Measurements from ENCODE around the gene MYH6. TPM values are rescaled to one million over a fixed set of nuclear protein-coding genes. Genes with fewer than 3 reads are reported as not detected.
"Not testable (repeated sequence)": the region's sequence is repeated elsewhere in the genome, so short reads cannot be mapped to it uniquely, and the experiment has no call there.

MYH6 gene
- total RNA-seq, 1 experiment from 2014 or later = not detected

DNA sequence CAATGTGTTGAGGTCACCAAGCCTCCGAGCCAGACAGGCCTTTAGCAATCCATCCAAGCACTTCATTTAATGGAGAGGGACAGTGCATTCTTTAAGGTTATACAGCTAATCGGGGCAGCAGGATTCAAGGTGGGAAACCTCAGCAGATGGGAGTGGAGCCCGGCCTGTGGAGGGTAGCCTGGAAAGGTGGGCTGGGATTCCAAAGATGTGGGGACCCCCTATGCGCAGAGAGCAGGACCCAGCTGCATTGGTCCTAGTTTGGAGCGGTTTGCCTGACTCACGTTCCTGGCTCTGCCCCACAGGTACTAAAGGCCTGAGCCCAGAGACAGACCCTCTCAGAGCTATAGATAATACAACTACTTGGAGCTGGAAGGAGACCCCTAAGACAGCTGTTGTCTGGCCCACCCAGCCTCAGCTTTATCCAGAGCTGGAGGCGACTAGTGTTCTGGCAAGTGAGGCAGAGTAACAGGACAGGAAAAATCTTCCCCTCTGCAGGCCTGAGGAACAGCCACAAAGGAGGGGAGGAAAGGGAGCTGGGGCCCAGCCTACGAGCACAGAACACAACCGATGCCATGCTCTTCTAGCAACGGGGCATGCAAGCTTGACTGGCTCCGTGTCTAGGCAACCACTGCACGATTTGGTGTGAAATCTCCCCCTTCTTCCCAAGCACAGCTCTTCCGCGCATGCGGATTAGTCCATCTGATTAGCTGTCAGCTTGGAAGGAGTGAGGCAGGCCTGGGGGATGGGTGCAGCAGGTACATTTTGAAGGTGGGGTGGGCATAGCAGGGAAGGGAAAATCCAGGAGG, 28.5 kb upstream of the MYH6 start:
- no peak for DNase-seq (ENCODE audit: low spot score)

DNA sequence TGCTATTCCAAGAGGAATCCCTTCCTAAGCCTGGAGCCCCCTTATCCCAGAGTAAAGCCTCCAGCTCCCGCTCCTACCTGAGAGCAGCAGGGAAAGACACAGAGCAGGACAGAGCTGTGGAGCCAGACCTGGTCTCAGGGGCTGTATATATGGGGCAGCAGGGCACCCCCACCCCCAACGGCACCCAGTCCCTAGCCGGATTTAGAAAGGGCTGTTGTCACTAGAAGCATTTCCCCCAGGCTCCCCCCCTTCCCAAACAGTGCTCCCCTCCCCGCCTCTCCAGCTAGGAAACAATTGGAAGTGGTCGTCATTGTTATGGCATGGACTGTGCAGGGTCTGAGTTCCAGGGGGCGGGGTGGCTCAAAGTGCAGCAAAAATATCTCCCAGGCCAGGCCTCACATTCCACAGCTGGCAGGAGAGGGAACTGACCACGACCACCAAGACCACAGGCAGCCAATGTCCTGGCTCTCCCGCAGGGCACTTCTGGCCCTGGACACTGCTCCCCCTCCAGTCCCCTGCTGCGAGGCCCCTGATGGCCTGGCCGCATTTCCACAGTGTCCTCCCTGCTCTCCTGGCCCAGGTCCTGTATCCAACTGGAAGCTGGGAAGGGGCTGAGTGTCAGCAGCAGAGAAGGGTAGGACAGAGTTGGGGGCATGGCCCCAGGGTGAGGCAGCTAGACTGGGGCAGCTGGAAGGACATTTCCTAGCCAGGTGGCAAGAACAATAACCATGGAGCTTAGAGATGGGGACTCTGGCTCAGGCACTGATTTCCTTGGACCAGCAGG, 27.7 kb upstream of the MYH6 start, which contains the start of gene MYH7:
TSS of gene MYH7 (minus strand) at position 118 of the 784 bp plus-strand sequence. CDS start 1,928 bp downstream, outside the sequence.
- DNase-seq (ENCODE audit: low spot score) = no peak

DNA sequence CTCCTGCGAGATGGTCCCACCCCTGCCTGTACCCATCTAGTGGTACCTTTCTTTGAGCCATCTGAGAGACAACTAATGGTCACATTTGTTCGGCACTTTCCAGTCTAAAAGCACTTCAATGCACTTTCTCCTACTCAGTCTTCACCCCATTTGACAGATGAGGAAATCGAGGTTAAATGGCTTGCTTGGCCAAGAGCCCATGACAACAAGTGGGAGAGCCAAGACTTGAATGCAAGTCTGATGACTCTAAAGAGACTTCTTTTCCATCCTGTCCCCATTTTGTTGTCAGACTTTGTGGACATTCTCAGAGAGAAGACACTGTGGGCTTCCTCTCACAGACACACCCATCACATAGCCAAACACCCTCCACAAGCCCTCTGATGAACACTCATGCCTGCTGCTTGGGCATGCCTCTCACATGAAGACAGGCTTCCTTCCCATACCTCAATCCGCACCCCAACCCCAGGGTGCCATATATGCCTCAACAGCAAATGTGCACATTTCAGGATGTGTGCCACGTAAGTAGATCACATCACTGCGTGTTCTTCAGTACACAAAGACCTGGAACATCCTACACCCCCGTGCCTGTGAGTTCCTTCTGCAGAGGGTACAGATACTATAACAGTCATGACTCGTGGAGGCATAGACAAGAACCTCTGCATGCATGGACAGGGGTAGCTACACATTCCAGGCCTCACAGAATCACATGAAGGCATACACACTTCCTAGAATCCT, 26.6 kb upstream of the MYH6 start:
- no peak for DNase-seq (ENCODE audit: low spot score)

DNA sequence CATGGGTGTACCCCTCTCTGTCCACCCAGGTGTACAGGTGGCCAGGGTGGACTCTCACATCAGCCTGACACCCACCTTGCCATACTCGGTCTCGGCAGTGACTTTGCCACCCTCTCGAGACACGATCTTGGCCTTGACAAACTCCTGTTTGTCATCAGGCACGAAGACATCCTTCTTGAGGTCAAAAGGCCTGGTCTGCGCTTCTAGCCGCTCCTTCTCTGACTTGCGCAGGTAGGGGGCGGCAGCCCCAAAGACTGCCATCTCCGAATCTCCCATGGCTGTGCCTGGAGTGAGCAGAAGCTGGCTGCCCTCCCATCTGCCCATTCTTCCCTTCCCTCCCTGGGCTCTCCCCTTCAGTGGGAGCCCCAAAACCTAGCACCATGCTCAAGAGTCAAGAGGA, 25.4 kb upstream of the MYH6 start:
- no peak for DNase-seq (ENCODE audit: low spot score)

DNA sequence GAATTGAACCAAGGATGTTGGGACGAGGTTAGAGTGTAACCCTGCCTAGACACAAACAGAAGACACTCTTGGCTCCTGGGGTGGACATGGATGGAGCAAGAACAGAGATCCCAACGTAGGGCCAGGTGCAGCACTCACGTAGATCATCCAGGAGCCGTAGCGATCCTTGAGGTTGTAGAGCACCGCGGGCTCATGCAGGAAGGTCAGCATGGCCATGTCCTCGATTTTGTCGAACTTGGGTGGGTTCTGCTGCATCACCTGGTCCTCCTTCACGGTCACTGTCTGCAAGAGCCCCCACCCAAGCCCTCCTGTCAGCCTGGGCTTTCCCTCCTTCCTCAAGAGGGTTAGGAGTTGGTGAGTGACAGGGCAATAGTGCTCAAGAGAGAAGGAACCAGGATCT, 24.9 kb upstream of the MYH6 start:
- no peak for DNase-seq (ENCODE audit: low spot score)

DNA sequence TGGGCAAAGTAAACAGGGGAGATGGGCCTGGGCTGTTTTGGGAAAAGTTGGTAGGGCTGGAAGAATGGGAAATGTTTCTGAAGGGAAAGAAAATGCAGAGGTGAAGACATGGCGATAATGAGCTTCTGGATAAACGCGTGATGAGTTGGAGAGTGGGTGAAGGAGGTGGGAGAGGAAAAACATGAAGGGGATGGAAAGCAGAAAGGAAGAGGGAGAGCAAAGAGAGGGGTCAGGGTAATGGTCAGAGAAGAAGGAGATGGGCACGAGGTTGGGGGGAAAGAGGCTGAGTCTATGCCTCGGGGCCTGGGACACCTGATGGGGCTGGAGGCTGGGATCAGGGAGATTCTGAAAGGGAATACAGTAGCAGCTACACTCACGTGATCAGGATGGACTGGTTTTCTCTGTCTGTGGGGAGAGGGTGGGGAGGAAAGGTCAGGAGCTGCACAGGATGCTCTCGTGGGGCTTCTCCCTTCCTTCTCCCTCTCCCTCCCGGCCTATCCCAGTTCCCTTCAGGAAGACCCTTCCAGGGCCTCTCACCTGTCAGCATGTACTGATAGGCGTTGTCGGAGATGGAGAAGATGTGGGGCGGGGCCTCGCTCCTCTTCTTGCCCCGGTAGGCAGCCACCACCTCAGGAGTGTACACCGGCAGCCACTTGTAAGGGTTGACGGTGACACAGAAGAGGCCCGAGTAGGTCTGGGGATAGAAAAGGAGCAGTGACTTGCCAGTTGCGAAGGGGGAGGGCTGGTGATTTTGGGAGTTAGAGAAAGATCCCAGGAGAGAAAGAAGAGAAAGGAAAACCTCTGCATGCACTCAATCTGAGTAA, 24.2 kb upstream of the MYH6 start:
- no peak for DNase-seq (ENCODE audit: low spot score)

DNA sequence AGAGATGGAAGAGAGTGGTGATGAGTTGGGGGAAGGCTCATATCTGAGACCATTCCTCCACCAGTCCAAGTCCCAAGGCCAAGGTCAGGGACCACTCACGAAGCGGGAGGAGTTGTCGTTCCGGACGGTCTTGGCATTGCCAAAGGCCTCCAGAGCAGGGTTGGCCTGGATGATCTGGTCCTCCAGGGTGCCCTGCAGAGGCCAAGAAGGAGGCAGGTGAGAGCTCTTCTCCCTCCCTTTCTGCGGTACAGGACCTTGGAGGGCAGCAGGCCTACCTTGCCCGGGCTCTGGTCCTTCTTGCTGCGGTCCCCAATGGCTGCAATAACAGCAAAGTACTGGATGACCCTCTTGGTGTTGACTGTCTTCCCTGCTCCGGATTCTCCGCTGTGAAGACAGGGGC, 23.4 kb upstream of the MYH6 start:
- DNase-seq (ENCODE audit: low spot score) = no peak

DNA sequence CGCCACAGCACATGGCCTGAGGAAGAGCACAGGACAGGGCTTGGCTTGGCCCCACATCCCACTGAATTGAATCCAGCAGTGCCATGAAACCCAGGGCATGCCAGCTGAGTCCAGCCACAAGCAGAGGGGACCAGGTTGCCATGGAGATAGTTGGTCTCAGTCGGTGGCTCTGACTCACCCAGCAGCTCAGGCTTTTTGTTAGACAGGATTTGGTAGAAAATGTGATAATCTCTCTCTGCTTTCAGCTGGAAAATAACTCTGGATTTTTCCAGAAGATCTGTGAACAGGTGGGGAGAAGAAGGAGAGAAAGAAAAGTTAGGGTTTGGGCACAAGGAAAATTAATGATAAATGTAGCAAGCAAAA, 22.6 kb upstream of the MYH6 start:
- DNase-seq (ENCODE audit: low spot score) = peak; percentile 57

DNA sequence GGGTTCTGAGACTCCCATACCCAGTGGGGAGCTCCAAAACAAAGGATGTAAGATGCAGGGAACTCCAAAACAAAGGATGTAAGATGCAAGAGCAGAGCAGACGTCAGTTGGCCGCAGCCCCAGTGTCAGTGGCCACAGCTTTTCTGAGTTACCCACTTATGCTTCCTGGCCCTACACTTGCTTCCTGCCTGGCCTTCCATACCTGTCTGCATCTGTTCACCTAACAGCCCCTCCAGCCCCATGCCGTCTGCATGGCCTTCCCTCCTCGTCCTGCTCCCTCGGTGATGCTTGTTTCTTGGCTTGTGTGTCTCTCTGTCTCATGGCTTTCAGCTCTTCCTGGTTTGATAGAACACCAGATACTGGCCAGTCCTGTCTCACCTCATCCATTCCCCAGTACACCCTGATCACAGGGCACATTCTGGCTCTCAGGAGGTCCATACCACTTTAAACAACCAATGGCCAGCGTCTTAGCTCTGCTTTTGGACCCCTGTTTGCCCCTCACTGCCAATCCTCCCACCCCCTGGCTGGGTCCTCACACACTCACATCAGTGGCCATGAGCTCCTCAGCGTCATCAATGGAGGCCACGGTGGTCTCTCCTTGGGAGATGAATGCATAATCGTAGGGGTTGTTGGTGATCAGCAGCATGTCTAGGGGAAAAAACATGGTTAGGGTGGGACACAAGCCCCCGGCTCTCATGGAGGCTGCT, 22.1 kb upstream of the MYH6 start:
- no peak for DNase-seq (ENCODE audit: low spot score)

DNA sequence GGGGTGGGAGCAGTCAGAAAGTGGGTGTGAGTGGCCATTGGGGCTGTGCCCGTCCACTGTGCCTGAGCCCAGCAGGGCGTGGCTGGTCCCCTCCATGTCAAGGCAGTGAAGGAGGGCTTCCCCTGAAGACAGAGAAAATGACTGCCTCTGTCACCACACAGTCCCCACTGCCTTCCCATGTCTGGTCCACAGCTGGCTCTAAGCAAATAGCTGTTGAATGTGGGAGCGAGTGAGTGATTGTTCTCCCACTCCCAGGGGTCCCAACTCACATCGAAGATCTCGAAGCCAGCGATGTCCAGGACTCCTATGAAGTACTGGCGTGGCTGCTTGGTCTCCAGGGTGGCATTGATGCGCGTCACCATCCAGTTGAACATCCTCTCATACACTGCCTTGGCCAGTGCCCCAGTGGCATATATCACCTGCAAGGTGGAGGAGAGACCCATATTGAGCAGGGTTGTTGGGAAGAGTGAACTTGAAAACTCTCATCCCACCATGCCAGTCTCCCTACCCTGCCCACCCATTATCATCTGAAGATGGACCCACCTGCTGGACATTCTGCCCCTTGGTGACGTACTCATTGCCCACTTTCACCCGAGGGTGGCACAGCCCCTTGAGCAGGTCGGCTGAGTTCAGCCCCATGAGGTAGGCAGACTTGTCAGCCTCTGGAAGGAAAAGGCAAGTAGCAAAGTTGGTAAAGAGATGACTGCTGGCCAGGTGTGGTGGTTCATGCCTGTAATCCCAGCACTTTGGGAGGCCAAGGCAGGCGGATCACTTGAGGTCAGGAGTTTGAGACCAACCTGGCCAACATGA, 20.8 kb upstream of the MYH6 start:
- no peak for DNase-seq (ENCODE audit: low spot score)

DNA sequence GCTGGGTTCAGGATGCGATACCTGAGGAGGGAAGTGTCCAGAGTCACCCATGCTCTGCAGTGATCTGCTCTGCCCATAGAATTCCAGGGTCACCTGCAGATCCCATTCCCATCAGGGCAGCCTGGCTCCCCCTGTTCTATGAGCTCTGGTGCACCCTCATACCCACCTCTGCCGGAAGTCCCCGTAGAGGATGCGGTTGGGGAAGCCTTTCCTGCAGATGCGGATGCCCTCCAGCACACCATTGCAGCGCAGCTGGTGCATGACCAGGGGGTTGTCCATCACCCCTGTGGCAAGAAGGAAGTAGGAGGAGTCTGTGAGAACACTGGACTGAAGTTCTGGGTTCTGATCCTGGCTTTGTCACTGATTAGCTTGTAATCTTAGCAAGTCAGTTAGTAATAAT, 17.7 kb upstream of the MYH6 start:
- not testable (repeated sequence) for DNase-seq (ENCODE audit: low spot score)

DNA sequence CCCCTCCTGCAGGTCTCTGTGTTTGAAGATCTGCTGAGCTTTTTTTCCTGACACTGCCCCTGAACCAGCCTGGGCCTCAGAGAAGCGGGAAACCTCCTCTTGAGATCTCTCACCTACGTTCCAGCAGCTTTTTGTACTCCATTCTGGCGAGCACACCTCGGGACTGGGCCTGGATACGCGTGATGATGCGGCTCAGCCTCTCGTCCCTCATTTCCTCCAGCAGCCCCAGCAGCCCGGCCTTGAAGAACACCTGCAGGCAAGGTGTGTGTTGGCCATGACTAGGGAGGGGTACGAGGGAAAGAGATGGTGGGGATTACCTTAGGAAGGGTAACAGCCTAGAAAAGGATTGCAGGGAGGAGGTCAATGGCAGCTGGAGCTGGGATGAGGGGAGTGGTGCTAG, 17.1 kb upstream of the MYH6 start:
- no peak for DNase-seq (ENCODE audit: low spot score)

DNA sequence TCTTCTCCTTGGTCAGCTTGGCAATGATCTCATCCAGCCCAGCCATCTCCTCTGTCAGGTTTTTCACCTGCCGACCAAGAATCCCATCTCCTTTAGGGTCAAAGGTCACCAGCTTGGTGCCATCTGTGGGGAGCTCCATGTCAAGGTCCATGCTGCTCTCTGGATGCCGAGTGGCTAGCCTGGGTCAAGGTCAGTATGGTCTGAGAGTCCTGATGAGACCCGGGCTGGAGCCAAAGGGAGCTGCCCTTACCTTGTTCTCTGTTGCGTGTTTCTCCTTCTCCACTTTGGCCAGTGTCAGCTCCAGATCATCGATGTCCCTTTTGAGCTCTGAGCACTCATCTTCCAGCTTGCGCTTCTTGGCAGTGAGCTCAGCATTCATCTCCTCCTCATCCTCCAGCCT, 15.6 kb upstream of the MYH6 start:
- no peak for DNase-seq (ENCODE audit: low spot score)

DNA sequence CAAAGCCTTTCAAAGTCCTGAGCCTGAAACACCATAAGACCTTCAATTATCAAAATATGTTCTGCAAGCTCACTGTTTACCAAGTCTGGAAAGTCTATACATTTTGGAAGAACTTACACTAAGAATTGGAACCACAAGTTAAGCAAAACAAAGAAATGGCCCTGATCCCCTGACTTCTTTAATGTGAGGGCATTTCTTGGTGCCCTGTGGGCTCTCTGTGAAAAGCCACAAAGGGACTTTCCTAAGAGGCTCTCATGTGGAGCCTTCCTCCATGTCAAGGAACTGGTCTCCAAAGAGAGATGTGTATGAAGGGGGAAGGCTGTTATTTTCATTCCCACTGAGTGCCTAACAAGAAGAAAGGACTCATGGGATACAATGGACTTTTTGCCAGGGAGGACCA, 13.5 kb upstream of the MYH6 start:
- no peak for DNase-seq (ENCODE audit: low spot score)

DNA sequence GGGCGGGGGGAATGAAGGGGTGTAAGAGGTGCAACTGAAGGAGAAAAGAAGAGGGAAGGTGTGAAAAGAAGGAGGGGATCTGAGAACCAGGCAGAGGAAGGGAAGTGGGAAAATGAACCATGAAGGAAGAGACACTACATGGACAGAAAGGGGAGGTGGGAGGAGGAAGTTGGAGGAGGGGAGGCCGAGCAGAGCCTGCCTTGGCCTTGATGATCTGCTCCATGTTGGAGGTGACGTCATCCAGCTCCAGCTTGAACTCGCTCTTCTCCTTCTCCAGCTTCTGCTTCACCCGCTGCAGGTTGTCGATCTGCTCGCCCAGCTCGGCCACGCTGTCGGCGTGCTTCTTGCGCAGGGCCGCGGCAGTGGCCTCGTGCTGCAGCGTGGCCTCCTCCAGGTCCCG, 11.6 kb upstream of the MYH6 start:
- not testable (repeated sequence) for DNase-seq (ENCODE audit: low spot score)

DNA sequence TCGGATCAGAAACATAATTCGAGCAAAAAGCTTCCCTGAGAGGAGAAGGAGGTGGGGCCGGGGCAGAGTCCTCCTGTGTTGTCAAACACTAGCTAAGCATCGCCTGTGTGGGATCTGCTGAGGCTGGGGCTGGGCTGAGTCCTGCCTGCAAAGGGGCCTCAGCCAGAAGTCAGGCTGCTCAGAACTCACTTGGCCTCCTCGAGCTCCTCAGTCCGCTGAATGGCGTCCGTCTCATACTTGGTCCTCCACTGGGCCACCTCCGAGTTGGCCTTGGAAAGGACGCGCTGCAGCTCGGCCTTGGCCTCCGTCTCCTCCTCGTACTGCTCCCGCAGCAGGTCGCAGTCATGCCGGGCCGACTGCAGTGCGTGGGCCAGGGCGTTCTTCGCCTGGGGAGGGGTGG, 9.9 kb upstream of the MYH6 start:
- DNase-seq (ENCODE audit: low spot score) = no peak

DNA sequence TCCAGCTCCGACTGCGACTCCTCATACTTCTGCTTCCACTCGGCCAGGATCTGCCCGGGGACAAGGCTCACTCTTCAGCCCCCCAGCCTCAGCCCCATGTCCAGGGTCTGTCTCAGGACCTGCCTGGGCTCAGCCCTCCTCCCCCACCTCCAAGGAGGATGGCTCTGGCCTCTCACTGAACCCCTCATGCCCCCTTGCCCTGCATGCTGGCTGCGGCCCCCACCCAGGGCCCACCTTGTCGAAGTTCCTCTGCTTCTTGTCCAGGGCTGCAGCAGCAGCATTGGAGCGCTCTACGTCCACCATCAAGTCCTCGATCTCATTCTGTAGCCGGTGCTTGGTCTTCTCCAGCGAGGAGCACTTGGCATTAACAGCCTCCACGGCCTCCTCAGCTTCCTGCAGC, 9.2 kb upstream of the MYH6 start:
- not testable (repeated sequence) for DNase-seq (ENCODE audit: low spot score)

DNA sequence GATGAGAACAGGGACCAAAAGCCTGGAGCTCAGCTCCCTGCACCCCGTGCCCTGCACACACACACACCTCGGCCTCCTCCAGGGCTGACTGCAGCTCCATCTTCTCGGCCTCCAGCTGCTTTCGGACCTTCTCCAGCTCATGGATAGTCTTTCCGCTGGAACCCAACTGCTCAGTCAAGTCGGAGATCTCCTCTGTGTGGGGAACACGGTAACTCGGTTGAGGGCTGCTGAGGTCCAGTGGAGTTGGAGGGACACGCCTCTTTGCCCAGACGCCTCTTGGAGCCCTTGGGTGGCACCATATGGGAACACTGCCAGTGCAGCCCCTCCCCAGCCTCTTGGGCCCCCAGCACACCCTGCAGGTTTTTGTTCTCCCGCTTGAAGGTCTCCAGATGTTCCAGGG, 8.7 kb upstream of the MYH6 start:
- no peak for DNase-seq (ENCODE audit: low spot score)

DNA sequence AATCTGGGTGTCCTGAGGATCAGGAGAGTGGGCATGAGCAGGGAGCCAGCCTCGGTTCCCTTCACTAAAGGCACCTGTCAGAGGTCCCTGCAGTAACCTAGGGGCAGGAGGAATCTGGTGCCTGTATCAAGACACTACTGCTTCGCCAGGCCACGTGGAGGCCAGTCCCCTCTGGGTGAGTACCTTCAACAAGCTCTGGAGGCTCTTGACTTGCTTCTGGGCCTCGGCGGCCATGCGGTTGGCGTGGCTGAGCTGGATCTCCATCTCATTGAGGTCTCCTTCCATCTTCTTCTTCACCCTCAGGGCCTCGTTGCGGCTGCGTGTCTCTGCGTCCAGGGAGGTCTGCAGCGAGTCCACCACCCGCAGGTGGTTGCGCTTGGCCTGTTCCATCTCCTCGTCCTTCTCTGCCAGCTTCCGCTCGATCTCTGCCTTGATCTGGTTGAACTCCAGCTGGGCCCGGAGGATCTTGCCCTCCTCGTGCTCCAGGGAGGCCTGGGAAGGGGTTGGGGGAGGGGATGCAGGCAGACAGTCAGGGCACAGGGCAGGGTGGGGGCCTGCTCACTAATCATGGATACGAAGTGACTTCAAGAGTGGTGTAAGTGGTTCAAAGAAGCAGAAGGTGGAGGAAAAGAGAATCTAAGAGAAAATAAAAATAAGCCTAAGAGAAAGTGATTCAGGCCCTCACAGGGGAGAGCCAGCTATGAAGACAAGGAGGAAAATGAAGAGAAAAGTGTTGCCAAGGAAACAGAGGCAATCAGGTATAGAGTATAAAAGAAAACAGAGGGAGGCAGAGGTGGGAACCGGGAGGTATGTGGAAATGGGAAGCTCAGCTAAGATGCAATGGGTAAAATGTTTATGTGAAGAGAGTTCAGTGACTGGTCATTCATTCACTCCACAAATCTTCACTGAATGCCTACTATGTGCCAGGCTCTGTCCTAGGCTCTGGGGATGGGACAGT, 8.0 kb upstream of the MYH6 start:
- no peak for DNase-seq (ENCODE audit: low spot score)

All from H4 (cell line).